Measurements from ENCODE around the gene SPANXN4. TPM values are rescaled to one million over a fixed set of nuclear protein-coding genes. Genes with fewer than 3 reads are reported as not detected.

Gene SPANXN4, protein sequence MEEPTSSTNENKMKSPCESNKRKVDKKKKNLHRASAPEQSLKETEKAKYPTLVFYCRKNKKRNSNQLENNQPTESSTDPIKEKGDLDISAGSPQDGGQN
- not detected in 2 replicates for total RNA-seq

DNA sequence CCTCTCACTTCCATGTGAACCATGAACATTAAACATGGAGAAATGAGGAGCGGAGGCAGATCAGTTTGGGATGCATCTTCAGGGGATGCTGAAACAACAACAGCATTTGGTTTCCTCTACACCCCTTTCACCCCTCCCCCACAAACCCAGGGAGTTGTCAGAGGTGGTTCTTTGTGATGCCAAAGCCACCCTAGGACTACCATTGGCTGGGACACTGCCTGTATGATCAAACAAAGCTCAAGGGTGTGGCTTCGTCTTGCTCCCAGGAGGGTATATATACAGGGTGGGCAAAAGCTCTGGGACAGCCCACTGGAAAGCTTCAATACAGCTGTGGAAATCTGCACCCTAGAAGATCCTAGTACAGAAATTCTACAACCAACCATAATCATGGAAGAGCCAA lies at the start of gene SPANXN4:
Gene SPANXN4 (plus strand): TSS at position 301 of the 400 bp plus-strand sequence. CDS start 87 bp downstream, at position 388.

All from myometrial cell (primary cell).